Measurements from ENCODE around the gene MTR. TPM values are rescaled to one million over a fixed set of nuclear protein-coding genes. Genes with fewer than 3 reads are reported as not detected.

MTR gene
- total RNA-seq, 1 donor from 2014 or later = 48.9 TPM

- no peak overlapping the region for H3K27ac Mint-ChIP-seq
- H3K4me1 Mint-ChIP-seq (ENCODE audit: low read depth) = no peaks in the 10 kb centered on the region
- no peak for DNase-seq (ENCODE audit: low spot score)
- H3K36me3 Mint-ChIP-seq (ENCODE audit: low read depth) = no peaks in the 10 kb centered on the region
- no peaks in the 10 kb centered on the region for H3K9me3 Mint-ChIP-seq
- intact Hi-C loops (cut with micrococcal nuclease) = no loop called here
- no peak overlapping the region for H3K4me3 Mint-ChIP-seq
- H3K27me3 Mint-ChIP-seq (ENCODE audit: insufficient read depth) = peaks cover 3% of the 10 kb centered on the region
Measured at GRCh38 chr1:236945002-236945401, 149.9 kb downstream of the MTR start.

- H3K4me1 Mint-ChIP-seq (ENCODE audit: low read depth) = no peaks in the 10 kb centered on the region
- intact Hi-C loops (cut with micrococcal nuclease) = no loop called here
- H3K9me3 Mint-ChIP-seq = no peaks in the 10 kb centered on the region
- H3K36me3 Mint-ChIP-seq (ENCODE audit: low read depth) = no peaks in the 10 kb centered on the region
- H3K27me3 Mint-ChIP-seq (ENCODE audit: insufficient read depth) = no peaks in the 10 kb centered on the region
- no peak for DNase-seq (ENCODE audit: low spot score)
- H3K27ac Mint-ChIP-seq = no peak overlapping the region
- H3K4me3 Mint-ChIP-seq = no peak overlapping the region
Measured at GRCh38 chr1:236947794-236948193, 152.7 kb downstream of the MTR start.

GRCh38 chr1:236948381-236948780 is 153.3 kb downstream of the MTR start:
- no peaks in the 10 kb centered on the region for H3K27me3 Mint-ChIP-seq (ENCODE audit: insufficient read depth)
- no peak overlapping the region for H3K4me3 Mint-ChIP-seq
- DNase-seq (ENCODE audit: low spot score) = no peak
- H3K36me3 Mint-ChIP-seq (ENCODE audit: low read depth) = no peaks in the 10 kb centered on the region
- intact Hi-C loops (cut with micrococcal nuclease) = no loop called here
- H3K27ac Mint-ChIP-seq = no peak overlapping the region
- no peaks in the 10 kb centered on the region for H3K4me1 Mint-ChIP-seq (ENCODE audit: low read depth)
- no peaks in the 10 kb centered on the region for H3K9me3 Mint-ChIP-seq

GRCh38 chr1:236948996-236949395 is 153.9 kb downstream of the MTR start:
- no peak for DNase-seq (ENCODE audit: low spot score)
- Mint-ChIP-seq H3K4me1 (ENCODE audit: low read depth) (no peaks in the 10 kb centered on the region), H3K4me3 (no peak overlapping the region), H3K36me3 (ENCODE audit: low read depth) (no peaks in the 10 kb centered on the region), H3K27me3 (ENCODE audit: insufficient read depth) (no peaks in the 10 kb centered on the region), H3K9me3 (no peaks in the 10 kb centered on the region), H3K27ac (no peak overlapping the region)
- intact Hi-C loops (cut with micrococcal nuclease) = no loop called here

GRCh38 chr1:236950365-236950764 is 155.3 kb downstream of the MTR start:
- Mint-ChIP-seq H3K4me1 (ENCODE audit: low read depth) (no peaks in the 10 kb centered on the region), H3K27ac (no peak overlapping the region), H3K36me3 (ENCODE audit: low read depth) (no peaks in the 10 kb centered on the region), H3K4me3 (no peak overlapping the region), H3K27me3 (ENCODE audit: insufficient read depth) (no peaks in the 10 kb centered on the region), H3K9me3 (no peaks in the 10 kb centered on the region)
- DNase-seq (ENCODE audit: low spot score) = no peak
- intact Hi-C loops (cut with micrococcal nuclease) = no loop called here

GRCh38 chr1:236951672-236952071 is 156.6 kb downstream of the MTR start:
- H3K27ac Mint-ChIP-seq = no peak overlapping the region
- DNase-seq (ENCODE audit: low spot score) = no peak
- intact Hi-C loops (cut with micrococcal nuclease) = no loop called here
- no peaks in the 10 kb centered on the region for H3K36me3 Mint-ChIP-seq (ENCODE audit: low read depth)
- H3K4me1 Mint-ChIP-seq (ENCODE audit: low read depth) = no peaks in the 10 kb centered on the region
- no peak overlapping the region for H3K4me3 Mint-ChIP-seq
- no peaks in the 10 kb centered on the region for H3K27me3 Mint-ChIP-seq (ENCODE audit: insufficient read depth)
- H3K9me3 Mint-ChIP-seq = no peaks in the 10 kb centered on the region

GRCh38 chr1:236952246-236953003 is 157.3 kb downstream of the MTR start:
- no peaks in the 10 kb centered on the region for H3K9me3 Mint-ChIP-seq

GRCh38 chr1:236953151-236953700 is 158.1 kb downstream of the MTR start:
- H3K4me1 Mint-ChIP-seq (ENCODE audit: low read depth) = no peaks in the 10 kb centered on the region
- H3K9me3 Mint-ChIP-seq = no peaks in the 10 kb centered on the region
- no peaks in the 10 kb centered on the region for H3K27me3 Mint-ChIP-seq (ENCODE audit: insufficient read depth)
- no peak overlapping the region for H3K4me3 Mint-ChIP-seq
- intact Hi-C loops (cut with micrococcal nuclease) = no loop called here
- DNase-seq (ENCODE audit: low spot score) = no peak
- no peaks in the 10 kb centered on the region for H3K36me3 Mint-ChIP-seq (ENCODE audit: low read depth)
- H3K27ac Mint-ChIP-seq = no peak overlapping the region

More at GRCh38 chr1:236952246-236953003, 157.3 kb downstream of the MTR start:
- DNase-seq (ENCODE audit: low spot score) = no peak
- H3K36me3 Mint-ChIP-seq (ENCODE audit: low read depth) = no peaks in the 10 kb centered on the region
- no peak overlapping the region for H3K27ac Mint-ChIP-seq
- no peak overlapping the region for H3K4me3 Mint-ChIP-seq
- no peaks in the 10 kb centered on the region for H3K27me3 Mint-ChIP-seq (ENCODE audit: insufficient read depth)
- no peaks in the 10 kb centered on the region for H3K4me1 Mint-ChIP-seq (ENCODE audit: low read depth)
- intact Hi-C loops (cut with micrococcal nuclease) = no loop called here

Other genes starting within 250 kb of the MTR start
- 83.6 and 85.2 TPM in 2 replicates for gene HEATR1, start 190.8 kb upstream of the MTR start, total RNA-seq
- gene ACTN2, start 108.8 kb upstream of the MTR start, total RNA-seq = 0.10 TPM in 1 of 2 replicates, not detected in the other
- not detected in 2 replicates for gene MT1HL1, start 209.1 kb downstream of the MTR start, total RNA-seq
- gene RYR2, start 246.9 kb downstream of the MTR start, total RNA-seq = not detected in 2 replicates

Data from activated T-helper 1 cell treated with anti-CD3 and anti-CD28 coated beads, Interleukin-12 subunit alpha, Interleukin-12 subunit beta, Interleukin-2, Interleukin-4 antibody, amounts not matched to agents 30 ng/mL and 10 ng/mL and 1 ng/mL, durations not matched to agents 14 hours and 24 hours and 36 hours (primary cell).